CD4-positive, alpha-beta T cell treated with Interferon alpha-2 for 1 hour (primary cell): Measurements from ENCODE around the gene CNOT11.

ENCODE experiments used
- DNase-seq, 2 donors: peaks; one replicate each; pipeline ENCODE4 v3.0.0-alpha.2; 2020 to 2022

The CNOT11 gene

DNA sequence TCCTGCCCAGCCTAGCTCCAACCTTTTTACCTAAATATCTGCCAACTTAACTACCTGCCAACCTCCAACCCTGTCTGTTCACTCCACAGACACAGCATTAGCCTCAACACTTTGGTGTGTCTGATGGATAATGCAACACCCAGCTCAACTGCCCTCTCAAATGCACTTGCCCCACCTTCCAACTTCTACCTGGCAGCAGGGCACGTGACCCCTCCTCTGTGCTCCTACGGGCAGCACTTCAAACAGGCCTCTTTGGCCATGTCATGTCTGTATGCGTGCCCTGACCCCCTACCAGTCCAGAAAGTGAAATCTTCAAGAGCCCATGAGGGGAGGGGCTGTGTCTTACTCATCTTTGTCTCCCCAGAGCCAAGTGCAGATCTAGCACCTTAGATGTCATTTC is 30.3 kb downstream of the CNOT11 start:
- DNase-seq, result no peak

DNA sequence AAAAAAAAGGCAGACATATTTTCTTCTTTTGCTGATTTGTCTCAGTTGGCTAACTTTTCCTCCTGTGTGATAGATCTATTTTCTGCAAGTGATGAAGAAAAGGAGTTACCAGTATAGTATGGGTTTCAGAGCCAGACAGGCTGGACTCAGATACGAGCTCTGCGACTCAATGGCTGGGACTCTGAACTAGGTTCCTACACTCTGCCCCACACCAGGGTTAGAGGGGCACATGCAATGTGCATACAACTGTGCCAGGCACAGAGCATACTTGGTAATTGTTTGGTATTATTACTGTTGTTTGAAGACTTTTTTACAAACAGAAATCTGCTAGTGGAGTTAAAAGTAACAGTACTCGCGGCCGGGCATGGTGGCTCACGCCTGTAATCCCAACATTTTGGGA is 34.0 kb downstream of the CNOT11 start:
- DNase-seq, result no peak

DNA sequence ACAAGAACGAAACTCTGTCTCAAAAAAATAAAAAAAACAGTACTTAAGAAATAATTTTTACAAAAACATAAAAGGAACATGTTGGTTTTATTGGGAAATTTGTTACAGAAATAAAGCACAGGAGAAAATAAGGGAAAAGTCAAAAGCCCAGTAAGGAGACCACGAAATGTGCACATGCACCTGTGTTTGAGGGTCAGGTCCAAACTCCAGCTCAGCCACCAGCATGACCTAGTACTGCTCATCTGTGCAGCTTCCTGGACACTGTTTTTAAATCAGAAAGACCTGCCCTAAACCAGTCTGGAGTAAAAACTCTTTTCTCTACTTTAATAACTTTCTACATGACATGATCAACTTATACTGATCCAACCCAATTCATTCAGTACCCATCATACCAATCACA is 34.6 kb downstream of the CNOT11 start:
- DNase-seq, result no peak

DNA sequence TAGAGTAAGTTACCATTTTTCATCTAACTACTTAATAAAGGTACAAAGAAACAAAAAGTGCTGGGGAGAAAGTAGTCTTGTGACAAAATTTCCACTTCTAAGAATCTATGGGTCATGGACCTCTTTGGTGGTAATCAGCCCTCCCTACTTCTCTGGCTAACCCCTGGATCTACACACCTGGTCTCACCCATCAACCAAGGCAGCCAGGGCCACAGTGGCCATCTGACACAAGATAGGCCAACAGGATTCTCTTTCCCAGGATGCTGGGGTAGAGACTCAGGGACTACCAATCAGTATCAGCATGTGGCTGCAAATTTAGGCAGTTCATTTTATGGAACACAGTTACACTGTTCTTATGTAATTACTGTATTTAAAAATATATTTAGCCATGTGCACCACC is 38.0 kb downstream of the CNOT11 start:
- no peak for DNase-seq

DNA sequence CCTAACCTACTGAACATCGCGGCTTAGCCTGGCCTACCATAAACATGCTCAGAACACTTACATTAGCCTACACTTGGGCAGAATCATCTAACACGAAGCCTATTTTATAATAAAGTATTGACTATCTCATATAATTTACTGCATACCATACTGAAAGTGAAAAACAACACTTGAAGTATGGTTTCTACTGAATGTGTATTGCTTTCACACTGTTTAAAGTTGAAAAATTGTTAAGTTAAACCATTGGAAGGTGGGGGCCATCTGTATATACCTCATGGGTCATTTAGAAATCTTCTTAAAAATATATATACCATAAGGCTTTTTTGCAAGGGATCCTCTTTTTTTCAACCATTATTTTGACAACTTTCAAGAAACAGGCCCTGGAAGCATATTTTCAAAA is 39.3 kb downstream of the CNOT11 start:
- DNase-seq, result no peak

DNA sequence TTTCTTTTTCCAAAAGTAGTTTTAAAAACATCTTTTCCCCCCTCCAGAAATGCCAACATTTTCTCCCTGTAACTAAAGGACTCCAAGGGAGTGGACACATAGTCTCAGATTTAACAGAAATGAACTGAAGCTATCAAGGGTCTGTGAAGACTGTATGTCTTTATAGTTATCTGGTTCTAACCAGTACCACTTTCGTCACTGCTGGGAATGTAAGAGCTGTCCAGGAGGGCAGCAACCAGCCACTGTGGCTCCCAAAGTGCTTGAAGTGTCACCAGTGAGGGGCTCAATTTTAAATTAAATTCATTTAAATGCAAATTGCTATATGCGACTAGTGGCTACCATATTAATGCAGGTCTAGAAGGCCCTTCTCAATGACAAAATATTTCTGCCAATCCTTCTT is 40.9 kb downstream of the CNOT11 start:
- DNase-seq, result no peak

DNA sequence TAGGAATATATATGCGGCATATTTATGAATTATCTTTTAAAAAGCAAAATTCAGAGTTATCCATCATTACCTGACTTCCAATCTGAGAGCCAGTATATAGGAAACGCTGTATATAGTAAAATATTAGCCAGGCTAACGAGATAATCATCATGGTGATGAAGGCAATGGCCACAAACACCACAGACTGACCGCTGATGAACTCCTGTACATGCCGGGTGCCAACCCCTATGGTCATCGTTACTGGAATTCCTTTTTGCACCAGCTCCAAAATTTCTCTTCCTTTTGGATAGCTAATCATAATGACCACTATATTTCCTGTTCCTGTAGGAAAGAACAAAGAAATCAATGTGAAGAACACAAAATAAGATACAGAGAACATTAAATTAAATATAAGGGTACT is 42.2 kb downstream of the CNOT11 start:
- no peak for DNase-seq

DNA sequence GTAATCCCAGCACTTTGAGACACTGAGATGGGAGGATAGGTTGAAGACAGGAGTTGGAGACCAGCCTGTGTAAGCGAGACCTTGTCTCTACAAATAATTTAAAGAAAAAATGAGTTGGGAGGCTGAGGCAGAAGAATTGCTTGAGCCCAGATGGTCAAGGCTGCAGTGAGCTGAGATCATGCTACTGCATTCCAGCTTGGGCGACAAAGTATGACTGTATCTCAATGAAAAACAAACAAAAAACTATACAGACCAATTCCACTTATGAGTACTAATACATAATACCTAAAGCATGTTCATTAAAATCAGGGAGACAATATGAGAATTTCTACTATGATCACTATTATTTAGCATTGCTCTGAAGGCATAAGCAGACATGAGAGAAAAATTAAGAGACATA is 43.2 kb downstream of the CNOT11 start:
- no peak for DNase-seq

DNA sequence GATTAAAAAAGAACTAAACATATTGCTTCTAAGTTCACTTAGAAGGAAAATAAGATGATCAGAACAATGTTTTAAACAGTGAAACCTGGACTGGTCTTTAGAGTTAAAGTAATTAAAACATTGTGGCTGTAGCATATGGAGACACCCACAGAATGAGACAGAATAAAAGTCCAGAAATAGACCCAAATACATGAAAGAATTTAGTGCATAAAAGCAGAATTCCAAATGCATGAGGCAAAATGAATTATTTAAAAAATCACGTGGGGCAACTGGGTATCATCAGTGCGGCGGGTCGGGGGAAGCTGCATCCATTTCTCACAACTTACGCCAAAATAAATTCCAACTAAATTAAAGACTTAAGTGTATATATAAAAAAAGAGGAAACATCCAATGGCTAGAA is 43.7 kb downstream of the CNOT11 start:
- no peak for DNase-seq

DNA sequence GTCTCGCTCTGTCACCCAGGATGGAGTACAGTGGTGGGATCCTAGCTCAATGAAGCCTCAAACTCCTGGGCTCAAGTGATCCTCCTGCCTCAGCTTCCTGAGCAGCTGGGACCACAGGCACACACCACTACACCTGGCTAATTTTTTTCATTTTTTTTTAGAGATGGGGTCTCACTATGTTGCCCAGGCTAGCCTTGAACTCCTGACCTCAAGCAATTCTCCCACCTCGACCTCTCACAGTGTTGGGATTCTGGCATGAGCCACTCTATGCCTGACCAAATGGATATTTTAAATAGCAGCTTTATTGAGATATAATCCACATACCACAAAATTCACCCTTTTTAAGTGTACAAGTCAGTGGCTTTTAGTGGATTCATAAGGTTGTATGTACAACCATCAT is 44.7 kb downstream of the CNOT11 start:
- DNase-seq, result no peak

DNA sequence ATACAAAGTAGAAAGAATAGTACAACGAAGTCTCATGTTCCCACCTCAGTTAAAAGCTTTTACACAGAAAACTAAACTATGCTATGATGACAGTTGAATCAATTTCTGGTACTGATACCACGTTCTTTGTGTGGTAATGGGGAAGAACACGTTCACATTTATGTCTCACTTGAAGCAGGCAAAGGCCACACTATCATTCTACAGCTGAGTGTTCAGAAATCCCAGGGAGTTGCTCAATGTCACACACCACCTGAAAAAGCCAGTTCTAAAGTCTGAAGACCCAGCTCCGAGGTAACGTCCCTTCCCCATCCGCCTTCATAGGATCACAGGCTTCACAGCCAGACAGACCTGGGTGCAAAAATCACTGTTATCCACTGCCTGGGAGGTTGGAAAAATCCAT is 46.9 kb downstream of the CNOT11 start:
- no peak for DNase-seq

DNA sequence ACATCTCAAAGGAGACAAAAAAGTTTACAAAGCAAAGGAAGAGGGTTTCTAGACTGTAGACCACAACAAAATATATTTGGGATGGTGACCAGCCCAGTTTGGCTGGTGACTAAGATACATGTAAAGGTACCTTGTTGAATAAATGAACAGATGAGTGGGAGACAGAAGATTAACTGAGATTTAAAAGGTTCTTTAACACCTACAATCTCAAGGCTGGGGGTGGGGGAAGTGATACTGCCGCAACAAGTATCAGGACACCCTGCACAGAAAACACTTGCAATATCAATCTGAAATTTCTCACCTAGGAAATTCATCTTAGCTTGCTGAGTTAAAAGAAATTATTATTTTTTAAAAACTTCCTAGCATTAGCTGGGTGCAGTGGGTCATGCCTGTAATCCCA is 47.5 kb downstream of the CNOT11 start:
- DNase-seq, result no peak

DNA sequence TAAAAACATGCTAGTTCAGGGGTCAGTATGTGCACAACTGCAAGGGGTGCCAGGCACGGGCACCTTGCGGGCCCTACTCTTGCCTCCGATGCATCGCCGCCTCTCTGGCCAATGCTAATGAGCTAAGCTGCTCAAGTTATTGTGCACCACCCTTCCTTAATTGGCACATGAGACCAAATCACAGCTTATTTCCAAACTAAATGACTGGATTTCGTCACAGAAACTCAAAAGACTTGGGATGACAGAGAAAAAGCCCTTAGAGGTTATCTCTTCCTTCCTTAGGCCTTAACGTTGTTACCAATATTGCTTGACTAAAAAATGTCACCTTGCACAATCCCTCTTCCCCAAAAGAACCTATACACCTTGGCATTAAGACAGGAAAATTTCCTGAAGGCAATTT is 48.1 kb downstream of the CNOT11 start:
- no peak for DNase-seq

DNA sequence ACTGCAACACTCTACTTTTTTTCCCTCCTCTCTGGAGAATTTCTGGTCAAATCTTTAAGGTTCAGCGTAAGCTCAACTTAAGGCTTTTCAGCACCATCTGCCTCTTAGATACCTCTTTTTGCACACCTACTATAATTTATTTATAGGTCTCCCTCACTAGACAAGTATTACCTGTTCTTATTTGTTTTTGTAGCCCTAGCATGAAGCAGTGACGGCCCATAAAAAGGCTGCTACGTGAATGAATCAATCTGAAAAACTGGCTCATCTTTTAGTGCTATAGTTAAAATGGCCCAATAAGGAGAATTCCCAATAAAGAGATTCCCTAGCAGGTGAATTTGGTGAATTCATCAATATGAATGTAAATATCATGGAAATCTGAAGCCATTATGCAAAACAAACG is 49.3 kb downstream of the CNOT11 start:
- no peak for DNase-seq

DNA sequence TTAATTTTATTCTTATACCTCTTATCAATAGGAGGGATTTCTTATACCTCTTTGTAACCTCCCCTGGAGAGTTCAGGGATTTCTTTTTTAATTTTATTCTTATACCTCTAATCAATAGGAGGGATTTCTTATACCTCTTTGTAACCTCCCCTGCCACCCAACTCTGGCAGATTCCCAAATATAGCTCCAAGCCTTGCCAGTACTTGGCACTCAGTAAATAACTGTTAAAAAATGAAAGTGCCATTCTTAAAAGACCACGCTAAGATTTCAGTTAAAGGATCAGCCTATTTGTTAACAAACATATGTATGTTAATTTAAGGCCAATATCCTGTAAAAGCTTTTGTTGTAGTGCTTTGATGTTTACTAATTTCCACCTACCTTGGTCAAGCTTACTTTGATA is 51.0 kb downstream of the CNOT11 start:
- DNase-seq, result no peak

DNA sequence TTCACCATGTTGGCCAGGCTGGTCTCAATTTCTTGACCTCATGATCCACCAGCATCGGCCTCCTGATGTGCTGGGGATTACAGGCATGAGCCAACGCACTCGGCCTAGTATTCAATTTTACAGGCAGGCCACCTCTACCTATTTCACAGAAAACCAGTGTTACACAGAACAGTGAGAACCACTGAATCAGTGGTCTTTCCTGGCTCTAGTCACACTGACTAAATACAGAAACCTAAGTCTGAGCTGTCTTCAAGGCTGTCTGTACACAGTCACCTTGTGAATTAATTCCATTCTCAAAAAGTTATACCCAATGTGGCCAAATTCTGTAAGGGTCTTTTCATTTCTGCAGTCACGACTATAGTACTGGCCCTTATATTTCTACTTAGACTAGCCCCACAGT is 52.3 kb downstream of the CNOT11 start:
- DNase-seq, result peak in 1 of 2 donors; percentile 34

DNA sequence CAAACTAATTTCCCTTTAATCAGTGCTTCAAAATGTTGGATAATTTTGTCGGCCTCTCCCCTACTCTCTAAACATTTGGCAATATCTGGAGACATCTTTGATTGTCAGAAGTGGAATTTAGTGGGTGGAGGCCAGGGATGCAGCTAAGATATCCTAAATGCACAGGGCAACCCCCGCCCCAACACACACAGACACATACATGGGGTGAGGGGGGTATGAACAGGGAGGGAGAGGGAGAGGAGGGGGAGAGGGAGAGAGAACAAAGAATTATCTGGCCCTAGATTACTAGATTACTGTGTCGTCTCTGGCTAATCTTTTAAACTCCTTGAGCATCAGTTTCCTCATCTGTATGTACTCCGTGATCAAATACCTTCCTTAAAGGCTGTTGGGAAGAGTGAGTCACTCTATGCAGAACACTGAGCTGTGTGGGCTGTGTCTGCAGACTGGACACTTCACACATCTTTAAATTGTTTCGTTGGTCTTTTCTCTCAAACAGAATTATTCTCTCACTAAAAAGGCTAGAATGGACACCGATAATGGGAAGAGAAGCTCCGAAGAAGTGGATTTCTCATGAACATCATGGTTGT is 52.9 kb downstream of the CNOT11 start:
- DNase-seq, result no peak

DNA sequence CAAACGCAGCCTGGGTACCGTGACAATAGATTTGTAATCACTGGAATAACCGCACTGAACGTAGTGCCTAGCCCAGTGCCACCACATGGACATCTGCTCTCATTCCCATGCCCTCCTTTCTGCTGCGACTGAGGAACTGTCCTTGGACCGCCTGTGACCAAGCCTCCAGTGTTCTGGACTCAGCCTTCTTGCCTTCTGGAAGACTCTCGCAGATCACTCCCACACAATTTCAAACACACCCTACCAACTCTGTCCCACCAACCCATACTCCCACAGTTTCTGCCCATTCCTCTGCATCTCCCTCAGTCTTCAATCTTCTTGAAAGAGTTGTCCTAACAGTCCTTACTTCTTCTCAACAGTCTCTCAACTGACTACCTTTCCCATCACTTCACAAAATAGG is 53.7 kb downstream of the CNOT11 start:
- peak in 1 of 2 donors; percentile 36 for DNase-seq

DNA sequence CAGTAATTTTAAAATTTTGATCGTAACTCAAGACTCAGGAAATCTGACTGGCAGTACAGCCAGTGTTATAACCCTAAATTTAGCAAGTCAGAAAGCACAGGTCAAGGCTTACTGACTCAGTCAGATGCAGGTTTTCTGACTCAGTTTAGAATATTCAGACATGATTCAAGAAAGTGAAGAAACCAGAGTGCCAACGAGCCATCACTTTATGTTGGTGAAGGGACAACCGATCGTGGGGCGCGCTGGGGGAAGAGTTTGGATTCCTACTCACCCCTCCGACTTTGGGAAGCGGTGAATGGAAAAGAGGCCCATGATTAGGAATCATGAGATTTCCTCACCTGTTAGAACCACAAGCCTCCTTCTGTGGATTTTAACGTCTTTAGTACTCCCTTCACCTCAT is 54.8 kb downstream of the CNOT11 start:
- DNase-seq, result no peak

DNA sequence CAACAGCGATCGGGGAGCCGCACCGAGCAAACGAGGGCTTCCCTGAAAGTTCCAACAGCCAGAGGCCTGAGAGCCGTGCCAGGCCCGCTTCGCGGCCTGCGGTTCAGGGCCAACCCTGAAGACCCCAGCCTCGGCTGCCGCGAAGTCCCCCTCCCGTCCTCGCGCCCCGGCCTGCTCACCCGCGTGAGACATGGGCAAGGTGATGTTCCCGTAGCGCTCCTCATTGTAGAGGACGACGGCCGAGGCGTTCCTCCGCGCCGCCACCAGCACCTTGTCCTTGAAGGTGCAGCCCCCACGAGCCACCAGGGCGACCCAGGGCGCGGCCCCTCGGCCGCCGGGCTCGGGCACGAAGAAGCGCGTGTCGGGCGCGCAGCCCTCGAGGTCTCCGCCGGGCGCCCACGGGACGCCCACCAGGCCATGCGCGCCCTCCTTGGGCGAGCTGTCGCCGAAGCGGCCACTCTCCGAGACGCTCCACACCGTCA is 55.3 kb downstream of the CNOT11 start:
- peak; percentile 18 to 38 for DNase-seq

DNA sequence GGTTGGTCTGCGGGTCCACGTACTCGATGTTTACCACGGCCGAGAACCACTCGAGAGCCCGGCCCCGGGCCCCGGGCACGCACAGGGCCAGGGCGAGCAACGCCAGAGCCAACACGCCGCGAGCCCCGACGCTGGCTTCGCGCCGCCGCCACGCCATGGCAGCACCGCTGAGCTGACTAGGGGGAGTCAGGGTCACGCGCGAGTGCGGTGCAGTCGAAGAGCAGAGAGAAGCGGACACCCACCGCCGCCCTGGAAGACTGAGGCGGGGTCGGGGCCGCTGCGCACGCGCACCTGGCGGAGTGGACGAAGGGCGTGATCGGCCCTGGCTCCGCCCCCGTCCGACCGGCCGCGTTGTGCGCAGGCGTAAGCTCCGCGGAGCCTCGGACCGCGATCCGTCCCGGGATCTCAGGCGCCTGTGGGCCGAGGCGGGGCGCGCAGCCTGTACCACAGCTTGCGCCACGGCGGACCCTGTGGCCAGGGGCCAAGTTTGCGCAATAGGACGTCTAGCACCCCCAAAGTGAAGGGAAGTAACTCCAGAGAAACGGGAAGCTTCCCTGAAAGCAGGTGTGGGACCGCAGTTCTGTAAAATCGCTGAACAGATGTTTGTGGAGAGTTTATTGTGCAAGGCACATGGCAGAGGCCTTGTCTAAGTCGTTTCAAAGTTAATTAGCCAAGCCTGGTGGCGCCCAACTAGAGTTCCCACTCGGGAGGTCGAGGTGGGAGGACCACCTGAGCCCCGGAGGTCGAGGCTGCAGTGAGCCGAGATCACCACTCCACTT is 55.9 kb downstream of the CNOT11 start, which contains the start of gene RNF149:
TSS of gene RNF149 (minus strand) at position 270 of the 779 bp plus-strand sequence. CDS start at position 157, 113 bp downstream.
- peak; percentile 92 to 94 for DNase-seq

DNA sequence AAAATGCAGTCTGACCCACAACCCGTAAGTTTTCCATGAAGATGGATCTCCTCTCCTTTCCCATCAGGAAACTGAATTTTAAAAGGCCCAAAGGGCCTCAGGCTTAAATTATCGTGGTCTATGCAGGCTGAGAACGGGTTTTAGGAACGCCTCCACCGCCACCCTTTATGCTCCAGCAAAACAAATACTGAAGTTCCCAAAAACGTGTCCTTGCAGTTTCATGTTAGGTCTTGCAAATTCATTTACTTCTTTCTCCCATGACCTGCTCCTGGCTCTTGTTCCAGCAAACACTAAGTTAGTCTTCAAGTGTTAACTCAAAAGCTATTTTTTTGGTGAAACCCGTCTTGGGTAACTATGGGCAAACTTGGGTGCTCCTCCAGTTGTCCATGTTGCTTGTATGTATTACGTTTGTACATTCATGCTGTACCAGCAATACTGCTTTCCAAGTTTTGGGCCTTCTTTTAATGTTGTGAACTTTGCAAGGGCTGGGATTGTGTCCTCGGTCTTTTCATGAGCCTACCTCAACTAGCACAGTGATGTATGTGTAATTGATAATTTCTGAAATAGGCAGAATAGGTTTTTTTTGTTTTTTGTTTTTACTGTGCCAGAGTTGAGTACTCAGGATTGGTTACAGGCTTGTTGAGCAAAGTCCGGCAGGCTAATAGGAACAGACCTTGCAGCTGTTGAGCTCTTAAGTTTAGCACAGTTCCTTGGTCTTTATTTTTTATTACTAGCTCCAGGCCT is 57.6 kb downstream of the CNOT11 start:
- no peak for DNase-seq

DNA sequence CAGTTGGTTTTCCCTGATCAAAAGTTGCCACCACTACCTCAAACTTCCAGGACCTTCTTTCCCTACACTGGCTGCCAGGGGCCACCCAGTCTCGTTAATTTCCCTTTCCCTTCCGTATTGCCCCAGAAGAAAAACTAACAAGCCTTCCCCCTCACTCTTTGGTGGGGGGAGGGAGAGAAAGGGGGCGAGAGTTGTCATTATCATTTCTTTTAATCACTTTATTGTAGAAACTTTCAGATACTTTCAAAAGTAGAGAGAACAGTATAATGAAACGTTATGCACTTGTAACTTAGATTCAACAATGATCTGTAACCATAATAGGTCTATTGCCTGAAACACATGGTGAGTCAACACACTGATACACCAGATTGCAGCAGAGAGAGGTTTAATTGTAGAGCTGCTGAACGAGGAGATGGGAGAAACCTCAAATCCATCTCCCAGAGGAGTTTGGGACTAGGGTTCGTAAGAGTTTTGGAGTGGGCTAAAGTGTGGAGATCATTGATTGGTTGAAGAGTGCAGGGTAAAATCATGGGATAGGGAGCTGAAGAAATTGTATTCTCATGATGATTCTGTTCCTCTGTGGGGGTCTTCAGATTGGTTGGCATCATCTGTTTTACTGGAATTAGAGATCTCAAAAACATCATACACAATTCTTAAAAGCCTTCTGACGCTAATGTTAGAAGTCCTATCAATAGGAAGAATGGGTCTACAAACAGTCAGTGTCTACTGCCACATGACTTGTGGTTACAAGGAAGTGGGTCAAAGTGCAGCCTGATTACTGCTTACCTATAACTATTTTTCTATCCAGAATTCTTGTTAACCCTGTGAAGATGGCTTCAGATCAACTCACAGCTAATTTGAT is 58.4 kb downstream of the CNOT11 start:
- DNase-seq, result peak; percentile 35 to 68
